IMR-90 (cell line): ENCODE data around the gene B3GALT6. TPM values are rescaled to one million over a fixed set of nuclear protein-coding genes. Genes with fewer than 3 reads are reported as not detected.

ENCODE experiments used
- ATAC-seq: fragments of 200-7000 bp; cut with Tn5 transposase; 2 replicates; pipeline ENCODE4 v1.9.1; 2020; ENCODE audit warnings: low read depth, mild to moderate bottlenecking, moderate library complexity
- BruUV-seq: library from RNA; stranded (reverse); fragments of 400-500 nt; replicated peaks from 2 replicates; lab custom pipeline; 2021; lab: Mats Ljungman, UMichigan
- CTCF ChIA-PET: fragments of 300-600 bp; formaldehyde crosslinking; extraction: SDS; loops from one replicate; lab custom pipeline; 2021; ENCODE audit warnings: antibody characterized with exemption; lab: Yijun Ruan, JAX
- POLR2A ChIA-PET: fragments of 300-600 bp; sonication (Branson Sonifier 250); formaldehyde crosslinking; loops from one replicate; lab custom pipeline; 2022; ENCODE audit warnings: antibody characterized with exemption; ENCODE audit not compliant: unreplicated experiment; lab: Charles Lee
- DNase-seq: peaks from one replicate; pipeline ENCODE4 v3.0.0; 2013
- H2AFZ ChIP-seq: replicated peaks from 2 replicates; pipeline ENCODE3; 2013; ENCODE audit warnings: low read length, mild to moderate bottlenecking; ENCODE audit not compliant: poor library complexity
- H2AK5ac ChIP-seq: 2 replicates; pipeline ENCODE4 v1.6.1; 2013; ENCODE audit warnings: low read depth, low read length, inconsistent platforms
- H2AK9ac ChIP-seq: replicated peaks from 2 replicates; pipeline ENCODE3; 2013; ENCODE audit warnings: mild to moderate bottlenecking, low read depth, low read length, moderate library complexity; ENCODE audit not compliant: poor library complexity
- H2BK120ac ChIP-seq: 2 replicates; pipeline ENCODE4 v1.6.1; 2013; ENCODE audit warnings: low read depth, low read length, inconsistent platforms
- H2BK15ac ChIP-seq: 3 replicates; pipeline ENCODE4 v1.6.1; 2013; ENCODE audit warnings: low read depth, low read length, inconsistent platforms
- H2BK20ac ChIP-seq: 2 replicates; pipeline ENCODE4 v1.6.1; 2013; ENCODE audit warnings: low read depth, mild to moderate bottlenecking, inconsistent platforms, low read length, moderate library complexity
- H2BK5ac ChIP-seq: 2 replicates; pipeline ENCODE4 v1.6.1; 2013; ENCODE audit warnings: mild to moderate bottlenecking, low read depth, low read length, inconsistent platforms; ENCODE audit not compliant: poor library complexity, severe bottlenecking
- H3K14ac ChIP-seq: replicated peaks from 2 replicates; pipeline ENCODE4 v1.6.1; 2013; ENCODE audit warnings: low read depth, low read length, inconsistent platforms
- H3K18ac ChIP-seq: 2 replicates; pipeline ENCODE4 v1.6.1; 2013; ENCODE audit warnings: low read depth, low read length, control low read depth
- H3K23ac ChIP-seq: 2 replicates; pipeline ENCODE4 v1.6.1; 2013; ENCODE audit warnings: low read depth, low read length, inconsistent platforms
- H3K27ac ChIP-seq: 2 replicates; pipeline ENCODE4 v1.5.1; 2013; ENCODE audit warnings: mild to moderate bottlenecking, control low read depth, low read length; ENCODE audit not compliant: insufficient read depth
- H3K27me3 ChIP-seq: 2 replicates; pipeline ENCODE4 v1.6.1; 2013; ENCODE audit warnings: low read length; ENCODE audit not compliant: control insufficient read depth, insufficient read depth
- H3K36me3 ChIP-seq: 2 replicates; pipeline ENCODE4 v1.6.1; 2013; ENCODE audit warnings: low read length, mixed read lengths; ENCODE audit not compliant: control insufficient read depth, insufficient read depth
- H3K4ac ChIP-seq: 2 replicates; pipeline ENCODE4 v1.6.1; 2013; ENCODE audit warnings: low read depth, low read length, inconsistent platforms
- H3K4me1 ChIP-seq: 2 replicates; pipeline ENCODE4 v1.6.1; 2013; ENCODE audit warnings: low read length, mixed read lengths; ENCODE audit not compliant: control insufficient read depth, insufficient read depth
- H3K4me2 ChIP-seq: 2 replicates; pipeline ENCODE4 v1.6.1; 2013; ENCODE audit warnings: low read depth, mild to moderate bottlenecking, control low read depth, low read length, moderate library complexity
- H3K4me3 ChIP-seq: 2 replicates; pipeline ENCODE4 v1.5.1; 2013; ENCODE audit warnings: low read depth, mild to moderate bottlenecking, control low read depth, low read length, moderate library complexity; ENCODE audit not compliant: insufficient read depth
- H3K56ac ChIP-seq: 2 replicates; pipeline ENCODE4 v1.6.1; 2013; ENCODE audit warnings: low read length, inconsistent platforms; ENCODE audit not compliant: insufficient read depth; ENCODE audit errors: extremely low read depth
- H3K79me1 ChIP-seq, 2 experiments: 2 replicates each; pipeline ENCODE4 v1.6.1; 2013; ENCODE audit warnings: low read length in 2 of 2, inconsistent platforms in 1 of 2, low read depth in 1 of 2
- H3K9ac ChIP-seq: 2 replicates; pipeline ENCODE4 v1.6.1; 2013; ENCODE audit warnings: low read depth, low read length, control low read depth
- H3K9me1 ChIP-seq: 2 replicates; pipeline ENCODE4 v1.6.1; 2013; ENCODE audit warnings: low read length, inconsistent platforms; ENCODE audit not compliant: insufficient read depth
- H3K9me3 ChIP-seq: 2 replicates; pipeline ENCODE4 v1.6.1; 2013; ENCODE audit warnings: low read length; ENCODE audit not compliant: control insufficient read depth, insufficient read depth
- H4K20me1 ChIP-seq: 2 replicates; pipeline ENCODE4 v1.6.1; 2013; ENCODE audit warnings: low read length, inconsistent platforms; ENCODE audit not compliant: insufficient read depth
- H4K5ac ChIP-seq: 2 replicates; pipeline ENCODE4 v1.6.1; 2013; ENCODE audit warnings: mild to moderate bottlenecking, low read depth, low read length, control low read depth
- H4K8ac ChIP-seq, 2 experiments: 2 replicates each; pipeline ENCODE4 v1.6.1; 2013; ENCODE audit warnings: low read depth in 2 of 2, low read length in 2 of 2, control low read depth in 1 of 2, inconsistent platforms in 1 of 2
- H4K91ac ChIP-seq: 2 replicates; pipeline ENCODE4 v1.6.1; 2013; ENCODE audit warnings: low read depth, low read length, inconsistent platforms; ENCODE audit not compliant: insufficient read depth
- RFX5 ChIP-seq: IDR thresholded peaks from 2 replicates; pipeline ENCODE4 v1.8.0; 2012; ENCODE audit warnings: low read depth, mild to moderate bottlenecking, low read length, moderate library complexity
- SMC3 ChIP-seq: fragments of 150-350 bp; IDR thresholded peaks from 2 replicates; pipeline ENCODE4 v1.6.1; 2016; ENCODE audit warnings: low read depth, mild to moderate bottlenecking, antibody characterized with exemption, low read length, moderate library complexity
- WGBS, 2 experiments: methylation state at CpG; one replicate each; pipeline versions ENCODE4 v1.1.5 to v1.1.7; 2013; ENCODE audit warnings: missing lambda C conversion rate in 2 of 2; ENCODE audit not compliant: insufficient read length in 1 of 2; ENCODE audit errors: extremely low coverage in 2 of 2; 5-methylcytosine and 5-hydroxymethylcytosine counted together
- dilution Hi-C: fragments of 300-500 bp; cut with HindIII; formaldehyde crosslinking; loops from one replicate; pipeline ENCODE4 v1.14.3; 2018; ENCODE audit warnings: low sequenced_read_pairs; ENCODE audit not compliant: unreplicated experiment
- in situ Hi-C: fragments of 300-500 bp; cut with MboI; formaldehyde crosslinking; loops from 3 replicates; pipeline ENCODE4 v1.14.3; 2019; ENCODE audit warnings: low sequenced_read_pairs, inconsistent platforms, mixed read lengths
- intact Hi-C: fragments of 100-400 bp; cut with micrococcal nuclease; formaldehyde crosslinking; loops from 2 replicates; pipeline ENCODE4 v1.10.0; 2022
- polyA plus RNA-seq, 3 experiments: library from polyadenylated mRNA; depleted of rRNA; stranded (reverse); fragments of >200 nt; gene quantifications; 2 replicates each; pipeline ENCODE4 v1.2.3, GENCODE V29; 2012; ENCODE audit warnings: low replicate concordance in 1 of 3
- total RNA-seq: library from RNA; depleted of rRNA; stranded (reverse); fragments of >200 nt; gene quantifications from 2 replicates; pipeline ENCODE4 v1.2.3, GENCODE V29; 2012

Gene B3GALT6
- total and polyA plus RNA-seq, 2 of the 4 experiments (the other 2 are of a cell fraction), result 12.2 to 23.0 TPM

GRCh38 chr1:1234180-1234808 lies 2.3 kb downstream of the B3GALT6 start:
- no peak overlapping the region for H3K27ac ChIP-seq
- no peak overlapping the region for H2BK5ac ChIP-seq
- TSS peak; percentile 62 for BruUV-seq
- peaks cover 6% of the 10 kb centered on the region; the same call in 1 of the 2 replicates for H3K9me1 ChIP-seq
- intact Hi-C loops (loop anchor here (5.0 kb wide), 1 partner anchor 252 kb away; the partner anchor contains the start of gene PERM1), dilution Hi-C loops (no loop called here), in situ Hi-C loops (no loop called here)
- H3K79me1 ChIP-seq, result peaks cover 12 to 57% of the 10 kb centered on the region in 2 experiments; a peak in 3 of 4 replicates
- H3K36me3 ChIP-seq, result peaks cover 2% of the 10 kb centered on the region
- no peak overlapping the region for H2AFZ ChIP-seq
- H2BK20ac ChIP-seq, result no peak overlapping the region
- CTCF ChIA-PET, result no interaction called here
- no peak overlapping the region for H2BK120ac ChIP-seq
- peaks cover 8% of the 10 kb centered on the region for H4K20me1 ChIP-seq
- ATAC-seq, result no peak
- no peak overlapping the region for H4K5ac ChIP-seq
- H3K18ac ChIP-seq, result no peak overlapping the region
- H2BK15ac ChIP-seq, result no peak overlapping the region
- H3K23ac ChIP-seq, result no peak overlapping the region
- no peak overlapping the region for H3K9ac ChIP-seq
- H3K56ac ChIP-seq, result no peak overlapping the region
- no peak overlapping the region for H2AK9ac ChIP-seq
- no peaks in the 10 kb centered on the region for H3K27me3 ChIP-seq
- H3K4me3 ChIP-seq, result no peak overlapping the region
- no peak for DNase-seq
- H3K4me2 ChIP-seq, result no peak overlapping the region
- H3K14ac ChIP-seq, result no peak overlapping the region
- no peak overlapping the region for H4K8ac ChIP-seq
- H3K4me1 ChIP-seq, result peaks cover 26% of the 10 kb centered on the region
- 90% methylated on average over 21 of the region's 28 CpGs; no CpG with 5 or more reads in 1 of the 2 experiments for WGBS, 2 experiments
- no peak overlapping the region for H3K4ac ChIP-seq
- H2AK5ac ChIP-seq, result no peak overlapping the region
- no peak overlapping the region for H4K91ac ChIP-seq
- TF ChIP-seq RFX5, result no peak
- TF ChIP-seq SMC3, result no peak
- H3K9me3 ChIP-seq, result peaks cover 3% of the 10 kb centered on the region
- POLR2A ChIA-PET, result no interaction called here
